GM21786 (cell line): ENCODE data around the gene CEP131.

Experiments used
- ATAC-seq: cut with Tn5 transposase; IDR thresholded peaks from one replicate; pipeline ENCODE4 v1.9.1; 2021; ENCODE audit not compliant: unreplicated experiment

CEP131 gene

DNA sequence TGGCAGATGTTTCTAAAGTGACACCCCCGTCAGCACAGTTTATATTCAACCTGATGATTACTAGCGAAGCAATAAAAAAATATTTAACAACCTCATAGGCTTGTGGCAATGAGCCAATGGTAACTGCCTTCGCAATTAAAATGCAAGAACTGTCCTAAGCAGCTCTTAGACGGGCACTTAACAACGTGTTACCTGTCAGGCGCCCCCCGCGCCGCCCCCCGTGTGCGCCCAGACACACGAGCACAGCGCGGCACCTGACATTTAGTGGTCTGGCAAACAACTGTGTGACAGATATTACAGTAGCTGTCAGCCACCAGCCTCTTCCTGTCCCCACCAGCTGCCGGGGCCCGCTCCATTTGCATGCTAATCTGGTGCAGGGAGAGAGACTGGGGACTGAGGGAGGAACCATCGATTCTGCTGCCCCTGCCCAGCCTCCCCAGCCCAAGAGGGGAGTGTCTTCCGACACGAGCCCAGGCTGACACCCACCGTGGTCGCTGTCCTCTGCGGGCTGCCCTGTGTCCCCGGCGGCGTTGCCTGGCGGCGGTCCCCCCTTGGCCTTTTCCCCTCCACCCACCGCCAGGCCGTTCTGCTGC lies 29.0 kb upstream of the CEP131 start:
- ATAC-seq = no peak

- no peak for ATAC-seq
Observed at GRCh38 chr17:81251094-81251708, 28.4 kb upstream of the CEP131 start.

DNA sequence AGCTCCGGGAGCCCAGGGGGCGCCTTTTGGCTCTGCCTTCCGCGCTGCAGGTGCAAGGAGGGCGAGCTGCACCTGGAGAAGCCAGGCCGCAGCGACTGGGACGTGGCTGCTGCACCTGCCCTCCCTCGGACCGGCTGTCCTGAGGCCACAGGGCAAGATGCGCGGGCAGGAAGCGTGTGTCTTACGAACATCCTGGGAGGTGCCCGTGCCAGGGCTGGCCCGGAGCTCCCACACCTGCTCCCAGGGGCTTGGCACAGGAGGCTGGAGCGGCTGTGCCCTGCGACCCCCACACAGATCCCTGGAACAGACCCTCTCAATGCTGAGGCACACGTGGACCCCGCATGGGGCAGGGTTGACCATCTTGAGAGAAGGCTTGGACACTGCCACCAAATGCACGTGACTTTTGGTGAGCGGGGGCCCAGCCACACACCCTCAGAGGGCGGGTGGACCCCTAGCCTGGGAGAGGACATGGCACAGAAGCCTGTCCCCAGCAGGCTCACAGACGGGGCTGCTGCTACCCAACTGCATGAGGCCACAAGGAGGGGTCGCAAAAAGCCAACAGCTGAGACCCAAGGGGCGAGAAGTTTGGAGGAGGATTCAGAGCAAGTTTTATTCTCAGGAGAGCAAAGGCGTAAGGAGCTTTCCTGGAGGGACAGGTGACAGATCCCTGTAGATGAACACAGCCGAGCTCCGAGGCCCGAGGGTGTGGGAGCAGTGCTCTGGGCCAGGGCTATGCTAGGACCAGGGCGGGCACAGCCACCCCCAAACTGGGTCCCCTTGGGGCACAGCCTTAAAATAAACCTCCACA lies 27.7 kb upstream of the CEP131 start:
- no peak for ATAC-seq

GRCh38 chr17:81249223-81250040 lies 26.7 kb upstream of the CEP131 start:
- ATAC-seq = no peak

DNA sequence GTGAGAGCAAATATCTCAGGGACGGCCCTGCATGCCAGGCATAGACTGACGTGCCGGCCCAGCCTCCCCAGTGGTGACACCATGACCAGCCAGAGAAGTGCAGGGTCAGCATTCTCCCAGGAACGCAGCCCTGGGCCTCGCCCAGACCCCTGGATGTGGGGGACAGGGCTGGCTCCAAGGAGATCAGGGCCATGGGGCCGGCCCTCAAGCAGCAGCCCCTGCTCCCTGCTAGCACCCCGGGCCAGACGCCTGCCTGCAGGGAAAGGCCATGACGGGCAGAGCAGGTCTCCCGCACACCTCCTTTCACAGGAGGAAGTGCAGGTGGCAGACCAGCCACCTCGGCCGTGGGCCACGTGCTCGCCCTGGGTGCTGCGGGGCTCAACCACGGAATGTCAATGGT lies 25.9 kb upstream of the CEP131 start:
- ATAC-seq = no peak

GRCh38 chr17:81247339-81247990 lies 24.7 kb upstream of the CEP131 start:
- ATAC-seq = no peak

DNA sequence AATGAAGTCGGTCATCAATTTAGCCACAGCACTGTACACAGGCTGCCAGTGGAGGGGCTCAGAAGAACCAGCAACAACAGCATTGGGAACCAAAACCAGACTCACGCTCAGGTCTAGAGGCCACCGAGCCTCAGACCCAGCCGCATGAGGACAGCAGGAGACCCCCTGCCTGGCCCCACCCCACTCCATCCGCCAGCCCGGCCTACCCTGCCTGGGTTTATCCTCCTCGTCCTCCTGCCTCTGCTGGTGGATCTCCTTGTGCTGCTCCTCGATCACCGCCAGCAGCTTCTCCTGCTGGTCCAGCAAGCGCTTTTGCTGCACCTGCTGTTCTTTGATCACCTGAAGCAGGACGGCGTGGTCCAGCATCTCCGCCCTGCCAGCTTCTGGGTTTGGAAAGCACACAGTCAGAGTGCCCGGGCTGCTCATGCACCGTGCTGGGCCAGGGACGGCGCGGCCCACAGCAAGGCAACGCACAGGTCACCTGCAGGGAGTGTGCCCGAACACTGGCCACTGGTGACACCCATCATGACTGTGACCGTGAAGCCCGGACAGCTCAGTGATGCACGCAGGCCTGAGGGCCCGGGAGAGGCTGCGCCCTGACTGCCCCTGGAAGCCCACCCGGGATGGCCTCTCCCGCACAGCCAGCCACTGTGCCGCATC lies 24.0 kb upstream of the CEP131 start:
- ATAC-seq = no peak

DNA sequence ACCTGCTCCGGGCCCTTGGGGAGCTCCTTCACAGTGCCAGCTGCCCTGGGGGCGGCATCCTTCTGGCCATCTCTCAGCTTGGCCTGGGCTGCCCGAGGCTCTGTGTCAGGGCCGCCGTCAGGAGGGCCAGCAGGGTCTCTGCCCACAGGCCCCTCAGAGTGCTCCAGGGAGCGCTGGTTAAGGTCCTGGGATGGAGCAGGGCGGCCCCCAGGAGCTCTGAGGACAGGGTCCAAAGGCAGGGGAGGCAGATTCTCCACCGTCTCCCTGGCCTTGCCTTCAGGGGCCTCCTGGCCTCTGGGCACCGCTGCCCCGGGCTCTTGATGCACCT lies 23.5 kb upstream of the CEP131 start:
- no peak for ATAC-seq

DNA sequence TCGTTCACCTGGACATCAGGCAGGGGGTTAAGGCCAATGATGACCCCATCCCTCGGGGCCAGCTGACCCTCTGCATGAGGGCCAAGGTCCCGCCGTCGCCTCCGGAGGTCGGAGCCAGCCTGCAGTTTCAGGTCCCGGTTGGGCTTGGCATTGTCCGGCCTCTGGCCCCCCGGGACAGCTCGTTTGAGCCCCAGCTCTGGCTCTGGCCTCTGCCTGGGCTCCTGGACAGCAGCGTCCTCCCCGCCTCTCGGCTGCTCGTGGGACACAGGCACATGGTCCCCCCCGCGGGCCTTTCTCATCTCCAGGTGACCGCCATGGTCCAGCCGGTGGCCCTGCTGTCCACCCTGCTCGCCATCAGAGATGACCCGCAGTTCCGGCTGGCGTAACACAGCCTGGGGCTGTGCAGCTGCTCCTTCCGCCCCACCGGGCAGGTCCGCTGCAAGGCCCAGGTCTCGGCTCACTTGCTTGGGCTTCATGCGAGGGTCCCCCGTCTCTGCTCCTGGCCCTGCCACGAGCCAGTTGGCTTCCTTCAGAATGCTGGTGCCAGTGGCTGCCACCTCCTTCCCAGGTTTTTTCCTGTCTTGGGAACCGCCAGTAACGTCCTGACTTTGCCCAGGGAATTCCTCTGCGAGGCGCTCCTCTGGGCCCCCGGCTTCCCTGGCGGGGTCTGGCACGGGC lies 23.0 kb upstream of the CEP131 start:
- no peak for ATAC-seq

DNA sequence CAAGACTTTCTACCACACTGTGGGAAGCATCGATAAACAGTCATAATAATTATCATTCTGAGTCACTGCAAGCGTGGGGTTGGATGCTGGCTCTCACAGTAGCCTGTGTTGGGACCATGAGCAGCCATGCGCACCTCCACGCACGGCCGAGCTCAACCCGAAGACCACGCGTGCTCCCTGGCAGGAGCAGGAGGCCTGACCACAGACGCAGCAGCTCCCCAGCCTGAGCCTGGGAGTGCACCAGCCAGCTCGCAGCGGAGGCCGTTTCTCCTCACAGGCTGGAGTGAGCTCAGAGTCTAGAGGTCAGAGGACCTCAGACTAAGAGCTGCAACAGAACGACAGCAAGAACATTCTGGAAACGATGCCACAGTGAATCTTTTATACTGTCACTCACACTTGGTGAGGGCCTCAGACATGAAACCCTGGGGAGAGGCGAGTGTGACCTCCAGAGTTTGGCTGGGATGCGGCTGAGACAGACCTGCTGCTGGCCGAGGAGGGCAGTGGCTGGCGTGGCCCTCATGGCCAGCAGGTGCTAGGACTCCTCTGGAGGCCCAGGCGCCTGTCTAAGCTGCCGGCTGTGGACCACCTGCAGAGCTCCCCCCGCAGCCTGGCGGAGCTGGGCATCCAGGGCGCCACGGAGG lies 22.4 kb upstream of the CEP131 start:
- no peak for ATAC-seq

DNA sequence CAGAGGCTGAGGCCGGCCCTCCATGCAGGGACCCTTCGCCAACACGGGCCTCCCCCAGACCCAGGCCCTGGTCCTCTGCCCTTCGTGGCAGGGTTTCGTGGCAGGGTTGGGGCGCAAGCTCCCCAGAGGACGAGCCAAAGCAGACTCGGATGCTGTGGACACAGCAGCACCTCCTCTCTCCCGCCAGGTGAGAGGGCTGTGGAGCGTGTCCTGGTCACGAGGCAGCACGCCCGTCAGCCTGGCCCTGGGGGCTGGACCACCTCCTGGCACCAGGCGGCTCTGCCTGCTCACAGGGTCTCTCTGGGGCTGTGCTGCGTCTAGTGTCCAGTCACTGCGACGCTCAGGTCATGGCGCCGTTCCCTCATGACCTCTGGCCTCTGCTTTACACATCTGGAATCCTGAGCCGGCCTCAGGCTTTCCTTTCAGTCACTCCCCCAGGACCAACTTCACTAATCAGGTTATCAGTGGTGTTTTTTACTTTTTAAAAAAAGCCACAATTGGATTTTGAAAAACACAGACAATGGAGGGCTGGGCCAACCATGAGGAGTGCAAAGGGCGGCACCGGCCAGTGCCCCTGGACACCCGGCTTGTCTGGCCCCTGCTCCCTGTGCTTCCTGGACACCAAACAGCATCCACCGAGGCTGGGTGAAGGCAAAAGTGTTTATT lies 21.7 kb upstream of the CEP131 start:
- ATAC-seq = no peak

- no peak for ATAC-seq
Observed at GRCh38 chr17:81243333-81243664, 20.5 kb upstream of the CEP131 start.

GRCh38 chr17:81242421-81243332 lies 19.9 kb upstream of the CEP131 start:
- no peak for ATAC-seq

GRCh38 chr17:81241648-81242420 lies 19.1 kb upstream of the CEP131 start:
- no peak for ATAC-seq

DNA sequence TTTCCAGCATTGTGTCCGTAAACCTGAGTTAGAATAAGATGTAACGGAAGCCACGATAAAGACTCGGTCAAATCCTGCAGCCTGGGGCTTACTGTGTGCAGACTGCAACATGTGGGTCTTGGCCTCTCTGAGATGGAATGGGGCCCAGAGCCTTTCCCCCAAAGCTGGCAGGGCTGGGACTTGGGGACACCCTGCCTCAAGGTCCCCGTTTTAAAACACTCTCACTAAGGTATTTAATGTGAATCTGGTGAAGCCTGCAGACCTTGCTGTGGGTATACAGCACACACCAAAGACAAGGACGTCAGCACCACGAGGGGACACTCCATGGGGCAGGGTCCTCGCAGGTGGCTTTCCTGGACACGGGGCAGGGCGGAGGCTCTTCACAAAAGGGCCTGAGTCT lies 18.4 kb upstream of the CEP131 start:
- ATAC-seq = no peak

- no peak for ATAC-seq
Observed at GRCh38 chr17:81240761-81241160, 18.0 kb upstream of the CEP131 start.
